Activated CD4-positive, CD25-positive, alpha-beta regulatory T cell treated with anti-CD3 and anti-CD28 coated beads, Interleukin-2, amount 50 U/mL, for 72 hours (primary cell): ENCODE results near the gene SERAC1.
"Not testable (repeated sequence)": the region's sequence is repeated elsewhere in the genome, so short reads cannot be mapped to it uniquely, and the experiment has no call there.

Experiments
- DNase-seq: peaks from one replicate; pipeline ENCODE4 v3.0.0; 2021

Gene SERAC1

GRCh38 chr6:158174024-158174423 lies 6.0 kb upstream of the SERAC1 start:
- no peak for DNase-seq

GRCh38 chr6:158172001-158172400 lies 3.9 kb upstream of the SERAC1 start:
- no peak for DNase-seq

GRCh38 chr6:158170656-158171081 lies 2.6 kb upstream of the SERAC1 start:
- no peak for DNase-seq

- not testable (repeated sequence) for DNase-seq
Measured at GRCh38 chr6:158169634-158170033, 1.6 kb upstream of the SERAC1 start.

- no peak for DNase-seq
Measured at GRCh38 chr6:158165919-158166416, 2.1 kb downstream of the SERAC1 start.

- DNase-seq: no peak
Measured at GRCh38 chr6:158164579-158165170, 3.4 kb downstream of the SERAC1 start.

GRCh38 chr6:158161566-158162254 lies 6.4 kb downstream of the SERAC1 start:
- no peak for DNase-seq

GRCh38 chr6:158160932-158161539 lies 7.0 kb downstream of the SERAC1 start:
- DNase-seq: no peak

GRCh38 chr6:158158748-158159147 lies 9.3 kb downstream of the SERAC1 start:
- DNase-seq: no peak

- no peak for DNase-seq
Measured at GRCh38 chr6:158158123-158158522, 9.9 kb downstream of the SERAC1 start.

GRCh38 chr6:158157064-158157764 lies 10.8 kb downstream of the SERAC1 start:
- no peak for DNase-seq

GRCh38 chr6:158154816-158155215 lies 13.2 kb downstream of the SERAC1 start:
- DNase-seq: no peak

- no peak for DNase-seq
Measured at GRCh38 chr6:158153576-158153975, 14.5 kb downstream of the SERAC1 start.

- DNase-seq: no peak
Measured at GRCh38 chr6:158152659-158153058, 15.4 kb downstream of the SERAC1 start.

GRCh38 chr6:158152025-158152424 lies 16.0 kb downstream of the SERAC1 start:
- DNase-seq: not testable (repeated sequence)

- no peak for DNase-seq
Measured at GRCh38 chr6:158150701-158151100, 17.4 kb downstream of the SERAC1 start.

GRCh38 chr6:158149641-158150040 lies 18.4 kb downstream of the SERAC1 start:
- DNase-seq: no peak

- no peak for DNase-seq
Measured at GRCh38 chr6:158143700-158144099, 24.4 kb downstream of the SERAC1 start.

GRCh38 chr6:158142789-158143188 lies 25.3 kb downstream of the SERAC1 start:
- DNase-seq: no peak

GRCh38 chr6:158131926-158132325 lies 36.1 kb downstream of the SERAC1 start:
- no peak for DNase-seq

- no peak for DNase-seq
Measured at GRCh38 chr6:158125271-158125670, 42.8 kb downstream of the SERAC1 start.

GRCh38 chr6:158124288-158124687 lies 43.8 kb downstream of the SERAC1 start:
- DNase-seq: no peak

- no peak for DNase-seq
Measured at GRCh38 chr6:158122048-158122447, 46.0 kb downstream of the SERAC1 start.

GRCh38 chr6:158121335-158121734 lies 46.7 kb downstream of the SERAC1 start:
- DNase-seq: no peak
